HepG2 (cell line): Measurements from ENCODE around the gene DAD1. TPM values are rescaled to one million over a fixed set of nuclear protein-coding genes. Genes with fewer than 3 reads are reported as not detected.

Experiments used
- AGO1 ChIP-seq: fragments of 200-400 bp; formaldehyde crosslinking; IDR thresholded peaks from 2 replicates; pipeline ENCODE4 v1.6.1; 2017; ENCODE audit warnings: mild to moderate bottlenecking, low read depth, low read length, moderate library complexity; ENCODE audit not compliant: poor library complexity, severe bottlenecking
- CCDC6 ChIP-seq: sonication (generic); formaldehyde crosslinking; IDR thresholded peaks from 2 replicates; pipeline ENCODE4 v1.8.1; 2022; ENCODE audit warnings: mild to moderate bottlenecking, missing genetic modification reagents, moderate library complexity
- EHMT2 ChIP-seq: fragments of 200-600 bp; sonication (generic); IDR thresholded peaks from 2 replicates; pipeline ENCODE4 v1.7.0; 2017; ENCODE audit warnings: antibody characterized with exemption, low read depth, low read length, borderline replicate concordance
- FOXC1 ChIP-seq: sonication (generic); formaldehyde crosslinking; IDR thresholded peaks from 2 replicates; pipeline ENCODE4 v1.8.0; 2022; ENCODE audit warnings: mild to moderate bottlenecking, missing genetic modification reagents, borderline replicate concordance
- NONO ChIP-seq, 2 experiments: fragments of 450-650 bp in 1 of 2; sonication (generic) in 1 of 2; formaldehyde crosslinking in 1 of 2; IDR thresholded peaks in 1 of 2; conservative IDR thresholded peaks in 1 of 2; 2 replicates each; pipeline versions ENCODE4 v1.6.1 to v1.8.0; 2017 to 2022; ENCODE audit warnings: mild to moderate bottlenecking in 1 of 2, missing genetic modification reagents in 1 of 2, moderate library complexity in 1 of 2
- PPARG ChIP-seq: conservative IDR thresholded peaks from 2 replicates; pipeline ENCODE4 v1.6.1; 2016; ENCODE audit warnings: missing biosample characterization, missing genetic modification reagents
- SNAI1 ChIP-seq: sonication (generic); formaldehyde crosslinking; IDR thresholded peaks from 2 replicates; pipeline ENCODE4 v1.5.0; 2020; ENCODE audit warnings: mild to moderate bottlenecking, missing genetic modification reagents, borderline replicate concordance
- SP4 ChIP-seq: sonication (generic); formaldehyde crosslinking; IDR thresholded peaks from 2 replicates; pipeline ENCODE4 v1.8.1; 2023; ENCODE audit warnings: mild to moderate bottlenecking, missing genetic modification reagents
- TERF1 ChIP-seq: sonication (generic); formaldehyde crosslinking; IDR thresholded peaks from 2 replicates; pipeline ENCODE4 v1.8.0; 2022; ENCODE audit warnings: mild to moderate bottlenecking, missing genetic modification reagents, moderate library complexity
- THRA ChIP-seq: sonication (generic); formaldehyde crosslinking; IDR thresholded peaks from 2 replicates; pipeline ENCODE4 v1.4.0; 2020; ENCODE audit warnings: missing genetic modification reagents, borderline replicate concordance
- TMF1 ChIP-seq: sonication (generic); formaldehyde crosslinking; IDR thresholded peaks from 2 replicates; pipeline ENCODE4 v1.8.1; 2022; ENCODE audit warnings: low read depth, missing genetic modification reagents
- YY1 ChIP-seq: IDR thresholded peaks from 2 replicates; pipeline ENCODE4 v1.6.1; 2011; ENCODE audit warnings: low read length, low read depth, moderate library complexity, mild to moderate bottlenecking; ENCODE audit not compliant: insufficient read depth, insufficient replicate concordance
- ZMYM2 ChIP-seq: sonication (generic); formaldehyde crosslinking; IDR thresholded peaks from 2 replicates; pipeline ENCODE4 v1.8.0; 2022; ENCODE audit warnings: mild to moderate bottlenecking, missing genetic modification reagents
- ZNF337 ChIP-seq: sonication (generic); formaldehyde crosslinking; IDR thresholded peaks from 2 replicates; pipeline ENCODE4 v1.5.1; 2020; ENCODE audit warnings: missing genetic modification reagents, low read depth, mild to moderate bottlenecking, borderline replicate concordance
- ZNF512B ChIP-seq: sonication (generic); formaldehyde crosslinking; IDR thresholded peaks from 2 replicates; pipeline ENCODE4 v1.5.1; 2020; ENCODE audit warnings: missing genetic modification reagents, mild to moderate bottlenecking, borderline replicate concordance
- ZNF546 ChIP-seq: sonication (generic); formaldehyde crosslinking; conservative IDR thresholded peaks from 2 replicates; pipeline ENCODE4 v1.8.1; 2023; ENCODE audit warnings: mild to moderate bottlenecking, missing genetic modification reagents
- ZNF672 ChIP-seq: sonication (generic); formaldehyde crosslinking; IDR thresholded peaks from 2 replicates; pipeline ENCODE4 v1.8.1; 2022; ENCODE audit warnings: missing genetic modification reagents
- ZNF780A ChIP-seq: sonication (generic); formaldehyde crosslinking; IDR thresholded peaks from 2 replicates; pipeline ENCODE4 v1.8.0; 2022; ENCODE audit warnings: mild to moderate bottlenecking, missing genetic modification reagents, moderate library complexity
- ZNF788 ChIP-seq: sonication (generic); formaldehyde crosslinking; IDR thresholded peaks from 2 replicates; pipeline ENCODE4 v1.5.0; 2020; ENCODE audit warnings: mild to moderate bottlenecking, missing genetic modification reagents, borderline replicate concordance
- polyA plus RNA-seq, 8 experiments: library from polyadenylated mRNA; depleted of rRNA in 3 of 8; stranded (reverse) in 7 of 8; unstranded in 1 of 8; fragments of >200 nt; fragmentation: Illumina TruSeq in 4 of 8; extraction: Trizol in 4 of 8; gene quantifications; 2 replicates each; pipeline versions ENCODE4 v1.2.1 to v1.2.3, GENCODE V29; 2011 to 2016; ENCODE audit warnings: low read depth in 4 of 8, missing spikeins in 1 of 8, mixed read lengths in 1 of 8; ENCODE audit not compliant: insufficient read depth in 1 of 8
- total RNA-seq, 5 experiments: library from RNA; depleted of rRNA; stranded (reverse); fragments of >200 nt; fragmentation: Illumina TruSeq; extraction: Trizol; gene quantifications; 2 replicates each; pipeline ENCODE4 v1.2.3, GENCODE V29; 2016; ENCODE audit warnings: low read depth in 1 of 5
- TF ChIP-seq, protein P1 (sequence below): sonication (generic); formaldehyde crosslinking; IDR thresholded peaks from 2 replicates; pipeline ENCODE4 v1.4.0; 2020; ENCODE audit warnings: missing genetic modification reagents

Gene DAD1
- total and polyA plus RNA-seq, 2 of the 13 experiments (the other 11 are each of a cell fraction or from before 2014, with no cell fraction given) = 558 to 626 TPM

DNA sequence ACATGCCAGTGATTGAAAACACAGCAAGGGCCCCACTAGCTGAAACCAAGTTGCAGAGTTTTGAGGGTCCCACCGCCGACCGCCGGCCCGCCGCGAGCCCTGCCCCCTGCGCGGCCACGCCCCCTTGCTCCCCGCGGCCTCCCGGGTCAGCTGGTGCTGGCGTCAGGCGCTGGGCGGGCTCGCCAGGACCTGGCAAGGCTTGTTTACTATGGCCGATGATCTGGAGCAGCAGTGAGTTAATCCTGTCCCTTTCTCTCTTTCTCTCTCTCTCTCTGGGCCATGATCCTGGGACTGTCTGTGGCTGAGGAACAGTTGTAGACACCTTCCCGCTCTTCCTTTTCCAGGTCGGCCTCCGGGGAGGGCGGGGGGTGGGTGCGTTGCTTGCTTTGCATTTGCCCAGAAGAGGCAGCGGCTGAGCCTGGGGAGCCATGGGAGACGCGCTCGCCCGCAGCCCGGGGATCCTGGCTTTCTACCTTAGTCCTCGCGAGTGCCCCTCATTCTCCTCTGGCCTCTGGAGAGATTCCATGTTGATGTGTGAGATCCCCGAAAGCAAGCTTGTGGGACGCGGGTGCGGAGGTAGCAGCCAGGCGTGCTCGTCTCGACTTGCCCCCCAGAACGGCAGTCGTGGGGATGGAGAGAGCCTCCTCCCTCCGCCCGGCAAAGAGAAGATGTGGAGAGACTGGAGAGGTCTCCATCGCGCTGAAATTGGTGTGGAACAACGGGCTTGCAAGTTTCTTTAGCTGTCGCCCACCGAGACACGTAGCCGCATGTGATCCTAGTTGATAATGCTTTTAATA lies 9.3 kb upstream of the DAD1 start, which contains the start of gene ABHD4 (continued):
- TF ChIP-seq ZNF337 (CRISPR knock-in tag) = peak; percentile 88; the same call in 1 of the 2 replicates
- no peak for TF ChIP-seq ZNF672 (CRISPR knock-in tag)
- TF ChIP-seq ZNF546 (CRISPR knock-in tag) = no peak; the same call in 1 of the 2 replicates
- TF ChIP-seq EHMT2 = no peak
- TF ChIP-seq, protein P1, sequence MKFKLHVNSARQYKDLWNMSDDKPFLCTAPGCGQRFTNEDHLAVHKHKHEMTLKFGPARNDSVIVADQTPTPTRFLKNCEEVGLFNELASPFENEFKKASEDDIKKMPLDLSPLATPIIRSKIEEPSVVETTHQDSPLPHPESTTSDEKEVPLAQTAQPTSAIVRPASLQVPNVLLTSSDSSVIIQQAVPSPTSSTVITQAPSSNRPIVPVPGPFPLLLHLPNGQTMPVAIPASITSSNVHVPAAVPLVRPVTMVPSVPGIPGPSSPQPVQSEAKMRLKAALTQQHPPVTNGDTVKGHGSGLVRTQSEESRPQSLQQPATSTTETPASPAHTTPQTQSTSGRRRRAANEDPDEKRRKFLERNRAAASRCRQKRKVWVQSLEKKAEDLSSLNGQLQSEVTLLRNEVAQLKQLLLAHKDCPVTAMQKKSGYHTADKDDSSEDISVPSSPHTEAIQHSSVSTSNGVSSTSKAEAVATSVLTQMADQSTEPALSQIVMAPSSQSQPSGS (CRISPR knock-in tag) = peak; percentile 15; the same call in 1 of the 2 replicates
- TF ChIP-seq CCDC6 = peak; percentile 56; the same call in 1 of the 2 replicates
- TF ChIP-seq TERF1 = no peak
- TF ChIP-seq PPARG (CRISPR knock-in tag) = peak; percentile 68; the same call in 1 of the 2 replicates
- peak; percentile 70; the same call in 1 of the 2 replicates for TF ChIP-seq TMF1 (CRISPR knock-in tag)
- no peak for TF ChIP-seq SNAI1 (CRISPR knock-in tag)
- TF ChIP-seq THRA (CRISPR knock-in tag) = no peak
- TF ChIP-seq ZNF788 (CRISPR knock-in tag) = peak; percentile 93
- peak; percentile 90 for TF ChIP-seq FOXC1 (CRISPR knock-in tag)
- no peak for TF ChIP-seq NONO (IDR thresholded peaks at IDR 0.05)
- TF ChIP-seq NONO (CRISPR knock-in tag; conservative IDR thresholded peaks at IDR 0.05) = peak; percentile 65
- TF ChIP-seq ZMYM2 (CRISPR knock-in tag) = no peak
- 0 out of 2 replicates have a peak, but pooled peaks have one; percentile 20 for TF ChIP-seq ZNF780A (CRISPR knock-in tag)
- TF ChIP-seq AGO1 = peak; percentile 73
- peak; percentile 87 for TF ChIP-seq YY1
- 0 out of 2 replicates have a peak, but pooled peaks have one; percentile 74 for TF ChIP-seq ZNF512B (CRISPR knock-in tag)
- peak; percentile 80 for TF ChIP-seq SP4 (CRISPR knock-in tag)
